Mesendoderm (in vitro differentiated cells): ENCODE results near the gene IQCN.

ENCODE experiments used
- DNase-seq: peaks from one replicate; pipeline ENCODE4 v3.0.0; 2013
- H2AK5ac ChIP-seq: 2 replicates; pipeline ENCODE4 v1.6.1; 2013; ENCODE audit warnings: low read length, inconsistent platforms
- H2BK120ac ChIP-seq: 2 replicates; pipeline ENCODE4 v1.6.1; 2013; ENCODE audit warnings: low read depth, mild to moderate bottlenecking, low read length, moderate library complexity, mixed read lengths
- H2BK15ac ChIP-seq: replicated peaks from 2 replicates; pipeline ENCODE4 v1.6.1; 2013; ENCODE audit warnings: low read depth, mild to moderate bottlenecking, moderate library complexity
- H2BK5ac ChIP-seq: 2 replicates; pipeline ENCODE4 v1.6.1; 2013; ENCODE audit warnings: low read length, inconsistent platforms
- H3K18ac ChIP-seq: 2 replicates; pipeline ENCODE4 v1.6.1; 2013; ENCODE audit warnings: mild to moderate bottlenecking, low read length, mixed read lengths
- H3K23ac ChIP-seq: one replicate; pipeline ENCODE4 v1.6.1; 2013; ENCODE audit warnings: low read length
- H3K27ac ChIP-seq: 2 replicates; pipeline ENCODE4 v1.5.1; 2013; ENCODE audit warnings: low read depth, mild to moderate bottlenecking, inconsistent platforms, low read length, moderate library complexity
- H3K27me3 ChIP-seq: 2 replicates; pipeline ENCODE4 v1.6.1; 2013; ENCODE audit warnings: low read length, control low read depth, mild to moderate bottlenecking, inconsistent platforms; ENCODE audit not compliant: insufficient read depth, poor library complexity
- H3K36me3 ChIP-seq: 2 replicates; pipeline ENCODE4 v1.6.1; 2013; ENCODE audit warnings: low read length, inconsistent platforms; ENCODE audit not compliant: control insufficient read depth, insufficient read depth
- H3K4ac ChIP-seq: one replicate; pipeline ENCODE4 v1.6.1; 2013; ENCODE audit warnings: low read depth, mild to moderate bottlenecking, low read length, moderate library complexity
- H3K4me1 ChIP-seq: 2 replicates; pipeline ENCODE4 v1.6.1; 2013; ENCODE audit warnings: low read depth, low read length, inconsistent platforms; ENCODE audit not compliant: control insufficient read depth
- H3K4me2 ChIP-seq: 2 replicates; pipeline ENCODE4 v1.6.1; 2013; ENCODE audit warnings: low read length
- H3K4me3 ChIP-seq: 2 replicates; pipeline ENCODE4 v1.5.1; 2013; ENCODE audit warnings: mild to moderate bottlenecking, low read length
- H3K56ac ChIP-seq: one replicate; pipeline ENCODE4 v1.6.1; 2013; ENCODE audit warnings: low read length
- H3K79me1 ChIP-seq: 2 replicates; pipeline ENCODE4 v1.6.1; 2013; ENCODE audit warnings: low read length, inconsistent platforms
- H3K79me2 ChIP-seq: 2 replicates; pipeline ENCODE4 v1.6.1; 2013; ENCODE audit warnings: mild to moderate bottlenecking, low read length; ENCODE audit not compliant: control insufficient read depth, insufficient read depth
- H3K9ac ChIP-seq: 2 replicates; pipeline ENCODE4 v1.6.1; 2013; ENCODE audit warnings: low read length, inconsistent platforms
- H4K5ac ChIP-seq: one replicate; pipeline ENCODE4 v1.6.1; 2013; ENCODE audit warnings: low read length
- H4K8ac ChIP-seq: one replicate; pipeline ENCODE4 v1.6.1; 2013; ENCODE audit warnings: low read depth, mild to moderate bottlenecking, control low read depth, low read length, moderate library complexity
- WGBS: extraction: QIAGEN DNeasy Blood & Tissue Kit; methylation state at CpG from one replicate; pipeline ENCODE4 v1.1.7; 2013; ENCODE audit warnings: low lambda C conversion rate, missing lambda C conversion rate; ENCODE audit not compliant: insufficient coverage; ENCODE audit errors: extremely low coverage; 5-methylcytosine and 5-hydroxymethylcytosine counted together

The IQCN gene

DNA sequence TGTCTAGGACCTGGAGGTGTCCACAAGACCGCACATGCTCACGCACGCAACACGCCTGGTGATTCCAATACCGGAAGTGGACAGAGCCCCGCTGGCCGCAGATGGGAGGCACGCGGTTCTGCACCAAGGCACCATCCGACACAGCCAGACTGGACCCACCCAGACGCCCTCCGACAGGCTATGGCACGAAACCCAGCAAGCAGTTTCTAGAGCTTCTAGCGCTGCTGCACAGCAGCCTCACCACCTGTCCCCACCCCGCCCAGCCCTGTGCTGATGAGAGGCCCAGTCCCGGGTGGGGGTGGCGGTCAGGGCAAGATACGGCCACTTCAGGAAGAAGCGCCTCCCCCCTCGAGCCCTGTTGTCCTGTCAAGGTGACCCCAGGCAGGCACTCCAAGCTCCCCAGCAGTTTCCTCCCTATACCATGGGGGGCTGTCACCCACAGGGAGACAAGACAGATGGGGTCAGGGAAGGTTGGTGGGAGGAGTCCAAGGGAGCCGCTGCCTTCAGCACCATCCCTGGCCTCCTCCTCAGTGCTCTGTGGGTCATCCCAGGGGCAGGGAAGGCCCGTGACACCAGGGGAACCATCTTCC lies 37.3 kb upstream of the IQCN start:
- H3K79me1 ChIP-seq, result peaks cover 5% of the 10 kb centered on the region
- H2BK5ac ChIP-seq, result no peak overlapping the region
- H3K4me1 ChIP-seq, result no peaks in the 10 kb centered on the region
- H3K36me3 ChIP-seq, result peaks cover 11% of the 10 kb centered on the region
- no peak overlapping the region for H3K4ac ChIP-seq
- no peaks in the 10 kb centered on the region for H3K27me3 ChIP-seq
- H2BK120ac ChIP-seq, result no peak overlapping the region
- H3K18ac ChIP-seq, result no peak overlapping the region
- H3K9ac ChIP-seq, result no peak overlapping the region
- H2BK15ac ChIP-seq, result no peak overlapping the region
- DNase-seq, result no peak
- H3K56ac ChIP-seq, result no peak overlapping the region
- H3K4me3 ChIP-seq, result no peak overlapping the region
- WGBS, result no CpG with 5 or more reads among the region's 22 CpGs
- H3K23ac ChIP-seq, result no peak overlapping the region
- no peak overlapping the region for H2AK5ac ChIP-seq
- H3K27ac ChIP-seq, result no peak overlapping the region
- H4K5ac ChIP-seq, result no peak overlapping the region
- no peak overlapping the region for H3K4me2 ChIP-seq
- H3K79me2 ChIP-seq, result no peaks in the 10 kb centered on the region
- no peak overlapping the region for H4K8ac ChIP-seq

DNA sequence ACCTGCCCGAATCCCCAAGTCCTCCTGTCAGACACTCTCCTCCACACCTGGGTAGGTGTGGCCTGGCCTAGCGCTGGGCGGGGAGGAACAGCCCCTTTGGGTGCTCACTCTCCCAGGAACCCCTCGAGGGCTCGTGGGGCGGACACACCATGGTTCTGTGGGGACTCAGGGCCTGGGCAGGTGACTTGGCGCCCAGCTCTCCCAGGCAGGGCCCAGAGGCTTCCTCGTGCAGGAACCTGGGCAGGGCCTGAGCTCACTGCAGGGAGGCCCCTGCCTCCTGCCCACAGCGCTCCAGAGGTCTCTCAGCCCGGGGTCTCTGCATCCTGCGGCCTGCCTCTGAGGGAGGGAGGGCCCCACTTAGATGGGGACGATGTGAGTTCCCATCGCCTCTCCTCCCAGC lies 36.7 kb upstream of the IQCN start:
- H3K36me3 ChIP-seq, result peaks cover 11% of the 10 kb centered on the region
- H3K4me2 ChIP-seq, result no peak overlapping the region
- no peak overlapping the region for H2AK5ac ChIP-seq
- H3K56ac ChIP-seq, result no peak overlapping the region
- no peak overlapping the region for H2BK15ac ChIP-seq
- H2BK5ac ChIP-seq, result no peak overlapping the region
- H4K8ac ChIP-seq, result no peak overlapping the region
- H4K5ac ChIP-seq, result no peak overlapping the region
- no peak overlapping the region for H3K27ac ChIP-seq
- no peak overlapping the region for H2BK120ac ChIP-seq
- H3K4ac ChIP-seq, result no peak overlapping the region
- H3K18ac ChIP-seq, result no peak overlapping the region
- no peak for DNase-seq
- no peak overlapping the region for H3K4me3 ChIP-seq
- no peaks in the 10 kb centered on the region for H3K4me1 ChIP-seq
- H3K9ac ChIP-seq, result no peak overlapping the region
- no peak overlapping the region for H3K23ac ChIP-seq
- no peaks in the 10 kb centered on the region for H3K27me3 ChIP-seq
- H3K79me1 ChIP-seq, result peaks cover 5% of the 10 kb centered on the region
- WGBS, result no CpG with 5 or more reads among the region's 13 CpGs
- no peaks in the 10 kb centered on the region for H3K79me2 ChIP-seq

DNA sequence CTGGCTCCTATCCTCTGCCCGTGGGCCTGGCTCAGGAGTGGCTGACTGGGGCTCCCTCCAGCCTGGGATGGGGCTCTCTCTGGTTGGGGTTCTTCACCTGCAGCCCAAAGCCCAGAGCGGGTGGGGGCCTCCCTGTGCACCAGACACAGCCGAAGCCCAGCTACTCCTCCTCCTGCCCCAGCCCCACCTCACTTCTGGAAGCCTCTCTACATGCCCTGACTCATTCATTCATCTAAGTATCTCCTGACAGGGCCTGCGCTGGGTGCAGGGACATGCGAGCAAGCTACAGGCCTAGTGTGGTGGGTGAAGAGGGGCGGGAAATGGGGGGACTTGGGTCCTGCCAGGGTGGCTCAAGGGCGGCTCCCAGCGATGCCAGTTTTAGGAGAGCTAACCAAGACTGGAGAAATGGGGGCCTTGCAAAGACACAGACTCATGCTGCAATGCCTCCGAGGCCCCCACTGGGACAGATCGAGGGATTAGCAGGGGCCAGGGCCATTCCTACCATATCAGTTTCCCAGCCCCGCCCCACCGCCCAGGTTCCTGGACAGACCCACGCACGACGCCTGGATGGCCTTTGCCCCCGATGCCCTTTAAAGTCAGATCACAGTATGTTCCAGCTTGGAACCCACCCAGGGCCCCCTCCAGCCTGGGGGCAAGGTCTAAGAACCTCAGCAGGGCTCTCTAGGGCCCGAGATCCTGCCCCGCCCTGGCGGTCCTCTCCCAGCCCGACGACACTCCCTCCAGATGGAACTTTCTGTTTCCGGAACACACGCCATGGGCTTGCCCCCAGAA lies 36.1 kb upstream of the IQCN start:
- H3K4me2 ChIP-seq, result no peak overlapping the region
- no peaks in the 10 kb centered on the region for H3K79me2 ChIP-seq
- H3K18ac ChIP-seq, result no peak overlapping the region
- no peak overlapping the region for H4K5ac ChIP-seq
- peaks cover 5% of the 10 kb centered on the region for H3K79me1 ChIP-seq
- H2BK5ac ChIP-seq, result no peak overlapping the region
- H2BK120ac ChIP-seq, result no peak overlapping the region
- H3K56ac ChIP-seq, result no peak overlapping the region
- H3K4ac ChIP-seq, result no peak overlapping the region
- no peak overlapping the region for H2AK5ac ChIP-seq
- no peak overlapping the region for H3K4me3 ChIP-seq
- peaks cover 11% of the 10 kb centered on the region for H3K36me3 ChIP-seq
- H3K23ac ChIP-seq, result no peak overlapping the region
- H2BK15ac ChIP-seq, result no peak overlapping the region
- WGBS, result no CpG with 5 or more reads among the region's 23 CpGs
- no peak overlapping the region for H4K8ac ChIP-seq
- no peak for DNase-seq
- H3K27me3 ChIP-seq, result no peaks in the 10 kb centered on the region
- H3K9ac ChIP-seq, result no peak overlapping the region
- no peaks in the 10 kb centered on the region for H3K4me1 ChIP-seq
- no peak overlapping the region for H3K27ac ChIP-seq

DNA sequence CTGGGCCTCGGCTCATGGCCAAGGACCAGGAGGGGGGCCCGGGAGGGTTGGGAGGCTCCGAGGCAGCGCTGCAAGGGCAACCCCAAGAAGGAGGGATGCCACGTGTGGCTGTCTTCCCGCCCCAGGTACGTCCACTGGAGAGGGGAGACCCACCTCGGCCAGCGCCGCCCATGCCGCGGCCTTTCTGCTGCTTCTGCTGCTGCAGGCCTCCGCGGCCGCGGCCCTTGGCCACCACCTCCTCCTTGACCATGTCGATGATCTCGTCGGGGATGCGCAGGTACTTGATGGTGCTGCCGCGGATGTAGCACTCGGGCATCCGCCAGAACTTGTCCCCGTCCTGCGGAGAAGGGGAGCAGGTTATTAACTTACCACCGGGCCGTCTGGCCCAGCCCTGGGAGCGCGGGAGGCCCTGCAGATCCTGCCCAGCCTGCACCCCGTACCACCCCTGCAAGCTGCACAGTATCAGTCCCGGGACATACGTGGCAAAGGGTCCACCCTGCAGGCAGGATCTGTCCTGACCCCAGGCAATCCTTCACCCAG lies 35.3 kb upstream of the IQCN start:
- Histone ChIP-seq H2BK15ac (no peak overlapping the region), H2BK120ac (no peak overlapping the region), H3K4me3 (no peak overlapping the region), H3K23ac (no peak overlapping the region), H3K9ac (no peak overlapping the region), H3K27ac (no peak overlapping the region), H2AK5ac (no peak overlapping the region), H3K4ac (no peak overlapping the region), H2BK5ac (no peak overlapping the region), H3K79me1 (peaks cover 5% of the 10 kb centered on the region), H4K5ac (no peak overlapping the region), H4K8ac (no peak overlapping the region), H3K4me1 (no peaks in the 10 kb centered on the region), H3K36me3 (peaks cover 11% of the 10 kb centered on the region), H3K27me3 (no peaks in the 10 kb centered on the region), H3K18ac (no peak overlapping the region), H3K4me2 (no peak overlapping the region), H3K56ac (no peak overlapping the region), H3K79me2 (no peaks in the 10 kb centered on the region)
- no CpG with 5 or more reads among the region's 33 CpGs for WGBS
- no peak for DNase-seq

DNA sequence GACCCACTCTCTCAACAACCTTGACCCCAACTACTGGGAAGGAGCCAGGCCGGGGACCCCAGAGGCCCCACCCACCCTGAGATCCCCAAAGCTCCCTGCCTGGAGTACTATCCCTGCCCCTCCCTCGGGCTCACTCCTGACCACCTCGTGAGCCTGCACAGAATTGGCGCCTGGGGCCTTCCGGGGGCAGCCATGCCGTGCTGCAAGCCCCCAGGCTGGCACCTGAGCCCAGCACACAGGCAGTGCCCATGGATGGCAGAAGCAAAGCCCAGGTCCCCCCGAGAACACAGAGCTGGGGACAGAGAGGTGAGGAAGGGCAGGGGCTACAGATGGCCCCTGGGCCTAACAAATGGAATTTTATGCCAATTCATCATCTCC lies 34.7 kb upstream of the IQCN start:
- H3K79me2 ChIP-seq, result no peaks in the 10 kb centered on the region
- peaks cover 2% of the 10 kb centered on the region for H3K4me1 ChIP-seq
- H3K27ac ChIP-seq, result no peak overlapping the region
- H3K79me1 ChIP-seq, result peaks cover 3% of the 10 kb centered on the region
- H3K18ac ChIP-seq, result no peak overlapping the region
- H4K8ac ChIP-seq, result no peak overlapping the region
- H3K9ac ChIP-seq, result no peak overlapping the region
- no peak overlapping the region for H2AK5ac ChIP-seq
- no peak overlapping the region for H3K23ac ChIP-seq
- DNase-seq, result no peak
- no peak overlapping the region for H3K4ac ChIP-seq
- no peak overlapping the region for H3K4me3 ChIP-seq
- no peak overlapping the region for H2BK15ac ChIP-seq
- H2BK120ac ChIP-seq, result no peak overlapping the region
- no peak overlapping the region for H4K5ac ChIP-seq
- H3K36me3 ChIP-seq, result peaks cover 11% of the 10 kb centered on the region
- no peak overlapping the region for H3K4me2 ChIP-seq
- WGBS, result no CpG with 5 or more reads among the region's 7 CpGs
- no peak overlapping the region for H3K56ac ChIP-seq
- H2BK5ac ChIP-seq, result no peak overlapping the region
- no peaks in the 10 kb centered on the region for H3K27me3 ChIP-seq
